ENCODE data around the gene HADH. TPM values are rescaled to one million over a fixed set of nuclear protein-coding genes. Genes with fewer than 3 reads are reported as not detected.

Gene HADH
- total RNA-seq, 2 donors from 2014 or later = 32.5 to 53.0 TPM

GRCh38 chr4:107977966-107978705, 11.6 kb upstream of the HADH start:
- no peaks in the 10 kb centered on the region for H3K36me3 Mint-ChIP-seq (ENCODE audit: low read depth)
- Histone ChIP-seq H3K9me3 (ENCODE audit: control insufficient read depth, low read length) (no peaks in the 10 kb centered on the region), H3K9ac (ENCODE audit: extremely low read depth, low read length, poor library complexity, severe bottlenecking) (no peak overlapping the region), H3K4me3 (ENCODE audit: low read length) (no peak overlapping the region), H3K4me1 (ENCODE audit: control insufficient read depth, insufficient read depth, low read length) (no peaks in the 10 kb centered on the region), H3K36me3 (ENCODE audit: control insufficient read depth, insufficient read depth, low read length) (no peaks in the 10 kb centered on the region), H3K27ac (ENCODE audit: low read depth, low read length) (no peak overlapping the region), H3K27me3 (ENCODE audit: control insufficient read depth, insufficient read depth, low read length, poor library complexity, severe bottlenecking) (no peaks in the 10 kb centered on the region)
- no peaks in the 10 kb centered on the region for H3K4me1 Mint-ChIP-seq
- no peak overlapping the region for H3K4me3 Mint-ChIP-seq
- DNase-seq = no peak
- TF ChIP-seq CTCF (conservative IDR thresholded peaks at IDR 0.05) = no peak
- WGBS, 2 experiments (ENCODE audit: insufficient coverage in 1 of 2, insufficient read length in 1 of 2) = 71 to 89% methylated on average over 1 to 3 of the region's 3 CpGs
- no peak overlapping the region for H3K27ac Mint-ChIP-seq
- peaks cover 3% of the 10 kb centered on the region for H3K9me3 Mint-ChIP-seq
- peaks cover 2% of the 10 kb centered on the region for H3K27me3 Mint-ChIP-seq (ENCODE audit: insufficient read depth)

GRCh38 chr4:107978716-107979451, 10.8 kb upstream of the HADH start:
- Histone ChIP-seq H3K9me3 (ENCODE audit: control insufficient read depth, low read length) (no peaks in the 10 kb centered on the region), H3K4me3 (ENCODE audit: low read length) (no peak overlapping the region), H3K36me3 (ENCODE audit: control insufficient read depth, insufficient read depth, low read length) (no peaks in the 10 kb centered on the region), H3K4me1 (ENCODE audit: control insufficient read depth, insufficient read depth, low read length) (no peaks in the 10 kb centered on the region), H3K27me3 (ENCODE audit: control insufficient read depth, insufficient read depth, low read length, poor library complexity, severe bottlenecking) (no peaks in the 10 kb centered on the region), H3K27ac (ENCODE audit: low read depth, low read length) (no peak overlapping the region), H3K9ac (ENCODE audit: extremely low read depth, low read length, poor library complexity, severe bottlenecking) (no peak overlapping the region)
- TF ChIP-seq CTCF (conservative IDR thresholded peaks at IDR 0.05) = no peak
- H3K4me1 Mint-ChIP-seq = no peaks in the 10 kb centered on the region
- no peak for DNase-seq
- H3K36me3 Mint-ChIP-seq (ENCODE audit: low read depth) = no peaks in the 10 kb centered on the region
- H3K27me3 Mint-ChIP-seq (ENCODE audit: insufficient read depth) = peaks cover 2% of the 10 kb centered on the region
- 90 to 100% methylated on average over 1 to 2 of the region's 2 CpGs for WGBS, 2 experiments (ENCODE audit: insufficient coverage in 1 of 2, insufficient read length in 1 of 2)
- no peak overlapping the region for H3K27ac Mint-ChIP-seq
- peaks cover 3% of the 10 kb centered on the region for H3K9me3 Mint-ChIP-seq
- H3K4me3 Mint-ChIP-seq = no peak overlapping the region

- H3K27me3 ChIP-seq (ENCODE audit: control insufficient read depth, insufficient read depth, low read length, poor library complexity, severe bottlenecking) = peaks cover 5% of the 10 kb centered on the region
- H3K36me3 Mint-ChIP-seq (ENCODE audit: low read depth) = no peaks in the 10 kb centered on the region
- peaks cover 6% of the 10 kb centered on the region for H3K4me1 Mint-ChIP-seq
- no peak overlapping the region for H3K4me3 ChIP-seq (ENCODE audit: low read length)
- H3K27ac ChIP-seq (ENCODE audit: low read depth, low read length) = no peak overlapping the region
- no peak overlapping the region for H3K27ac Mint-ChIP-seq
- no peak overlapping the region for H3K9ac ChIP-seq (ENCODE audit: extremely low read depth, low read length, poor library complexity, severe bottlenecking)
- H3K36me3 ChIP-seq (ENCODE audit: control insufficient read depth, insufficient read depth, low read length) = no peaks in the 10 kb centered on the region
- WGBS, 2 experiments (ENCODE audit: insufficient coverage in 1 of 2, insufficient read length in 1 of 2) = 90 to 91% methylated on average over 9 to 10 of the region's 10 CpGs
- H3K9me3 Mint-ChIP-seq = no peaks in the 10 kb centered on the region
- TF ChIP-seq CTCF (conservative IDR thresholded peaks at IDR 0.05) = no peak
- peaks cover 5% of the 10 kb centered on the region for H3K27me3 Mint-ChIP-seq (ENCODE audit: insufficient read depth)
- no peaks in the 10 kb centered on the region for H3K9me3 ChIP-seq (ENCODE audit: control insufficient read depth, low read length)
- H3K4me1 ChIP-seq (ENCODE audit: control insufficient read depth, insufficient read depth, low read length) = no peaks in the 10 kb centered on the region
- no peak overlapping the region for H3K4me3 Mint-ChIP-seq
- DNase-seq = no peak
Measured at GRCh38 chr4:107987916-107988762, 1.6 kb upstream of the HADH start.
